ENCODE results near the gene HRH1.

HRH1 gene

GRCh38 chr3:11269007-11269406 is 114.7 kb downstream of the HRH1 start:
- Histone ChIP-seq H3K4me1 (peaks cover 13 to 17% (median 16%) of the 10 kb centered on the region in 10 experiments), H3K36me3 (peaks cover 0 to 4% (median under 1%) of the 10 kb centered on the region in 11 experiments; a peak in 9 of 22 replicates), H3K9me3 (replicated peaks in 1 of 11) (no peaks in the 10 kb centered on the region), H3K27ac (no peak overlapping the region), H3K9ac (no peak overlapping the region), H3K27me3 (no peaks in the 10 kb centered on the region), H3K4me2 (no peak overlapping the region), H4K20me1 (no peaks in the 10 kb centered on the region), H3K4me3 (no peak overlapping the region)
- no peak for TF ChIP-seq Cebpa-rat (IDR thresholded peaks at IDR 0.05)

- Histone ChIP-seq H3K27ac (peak within 1 kb of the TSS; percentile 91 to 98 (median 96)), H3K27me3 (no peaks in the 10 kb centered on the region), H4K20me1 (no peaks in the 10 kb centered on the region), H3K9ac (peak within 1 kb of the TSS; percentile 91 to 98 (median 96)), H3K9me3 (replicated peaks in 1 of 11) (peaks cover 8 to 19% (median 13%) of the 10 kb centered on the region in 11 experiments; a peak in 21 of 22 replicates), H3K4me1 (peaks cover 26 to 46% (median 39%) of the 10 kb centered on the region in 10 experiments), H3K4me3 (peak within 1 kb of the TSS; percentile 77 to 93 (median 86)), H3K36me3 (peaks cover 17 to 36% (median 29%) of the 10 kb centered on the region in 11 experiments), H3K4me2 (peak within 1 kb of the TSS; percentile 70 to 99 (median 86))
- TF ChIP-seq Cebpa-rat (IDR thresholded peaks at IDR 0.05) = peak; percentile 46 to 98 (median 88); a peak in 19 of 22 replicates
Observed at GRCh38 chr3:11271986-11272904, 118.0 kb downstream of the HRH1 start, which contains the start of gene ATG7. Gene ATG7 (plus strand): TSS chr3:11272397. CDS start chr3:11298696, 26,299 bp downstream.

GRCh38 chr3:11272906-11273574 is 118.7 kb downstream of the HRH1 start:
- Histone ChIP-seq H3K36me3 (peaks cover 22 to 42% (median 34%) of the 10 kb centered on the region in 11 experiments), H3K27me3 (no peaks in the 10 kb centered on the region), H3K9ac (peak overlapping the region; percentile 91 to 98 (median 96)), H3K4me2 (peak overlapping the region; percentile 70 to 99 (median 86)), H3K27ac (peak overlapping the region; percentile 91 to 98 (median 96)), H3K4me1 (peaks cover 26 to 54% (median 39%) of the 10 kb centered on the region in 10 experiments), H3K4me3 (peak overlapping the region; percentile 77 to 93 (median 86)), H4K20me1 (no peaks in the 10 kb centered on the region), H3K9me3 (replicated peaks in 1 of 11) (peaks cover 12 to 25% (median 18%) of the 10 kb centered on the region in 11 experiments; a peak in 21 of 22 replicates)
- TF ChIP-seq Cebpa-rat (IDR thresholded peaks at IDR 0.05) = no peak

DNA sequence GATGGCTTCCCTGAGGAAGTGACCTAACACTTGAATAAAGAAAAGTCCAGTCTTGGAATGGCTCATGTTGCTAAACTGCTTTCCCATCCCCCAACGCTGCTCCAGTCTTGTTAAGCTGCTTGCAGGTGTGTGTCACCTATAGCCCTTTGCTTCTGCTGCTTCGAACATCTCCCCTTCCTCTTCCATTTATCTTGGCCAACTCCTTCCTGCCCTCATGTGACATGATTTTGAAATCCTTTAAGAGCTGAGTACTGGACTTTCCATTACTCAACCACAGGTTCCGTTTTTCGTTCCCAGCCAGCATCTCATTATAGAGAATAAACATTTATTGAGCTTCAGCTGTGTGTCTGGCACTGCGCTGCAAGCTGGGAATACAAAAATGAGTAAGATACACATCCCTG is 119.6 kb downstream of the HRH1 start:
- H3K36me3 ChIP-seq = peaks cover 27 to 50% (median 39%) of the 10 kb centered on the region in 11 experiments
- peak overlapping the region in 8 of 11 experiments; percentile 93 to 98 (median 96); a peak in 10 of 22 replicates for H3K9ac ChIP-seq
- H3K9me3 ChIP-seq (replicated peaks in 1 of 11) = peaks cover 12 to 25% (median 18%) of the 10 kb centered on the region in 11 experiments; a peak in 21 of 22 replicates
- H3K4me2 ChIP-seq = peak overlapping the region; percentile 70 to 99 (median 86)
- no peaks in the 10 kb centered on the region for H3K27me3 ChIP-seq
- peaks cover 26 to 62% (median 45%) of the 10 kb centered on the region in 10 experiments for H3K4me1 ChIP-seq
- H3K4me3 ChIP-seq = peak overlapping the region in 7 of 10 experiments; percentile 77 to 93 (median 84); a peak in 11 of 20 replicates
- H4K20me1 ChIP-seq = peaks cover 0 to 3% (median 0%) of the 10 kb centered on the region in 11 experiments; a peak in 1 of 22 replicates
- peak overlapping the region in 9 of 11 experiments; percentile 18 to 98 (median 96); a peak in 10 of 22 replicates for H3K27ac ChIP-seq
- no peak for TF ChIP-seq Cebpa-rat (IDR thresholded peaks at IDR 0.05)

- Histone ChIP-seq H3K27me3 (no peaks in the 10 kb centered on the region), H3K4me2 (peak overlapping the region in 10 of 11 experiments; percentile 70 to 99 (median 86); a peak in 16 of 22 replicates), H3K9ac (peak overlapping the region in 2 of 11 experiments; percentile 24 to 97; a peak in 1 of 22 replicates), H3K4me1 (peaks cover 26 to 70% (median 53%) of the 10 kb centered on the region in 10 experiments), H4K20me1 (peaks cover 0 to 7% (median 0%) of the 10 kb centered on the region in 11 experiments; a peak in 1 of 22 replicates), H3K4me3 (peak overlapping the region in 3 of 10 experiments; percentile 20 to 84 (median 77); a peak in 2 of 20 replicates), H3K27ac (peak overlapping the region in 7 of 11 experiments; percentile 15 to 96 (median 38); a peak in 10 of 22 replicates), H3K36me3 (peaks cover 30 to 56% (median 44%) of the 10 kb centered on the region in 11 experiments), H3K9me3 (replicated peaks in 1 of 11) (peaks cover 12 to 25% (median 18%) of the 10 kb centered on the region in 11 experiments; a peak in 21 of 22 replicates)
- no peak for TF ChIP-seq Cebpa-rat (IDR thresholded peaks at IDR 0.05)
Observed at GRCh38 chr3:11274566-11275142, 120.4 kb downstream of the HRH1 start.

GRCh38 chr3:11275926-11276325 is 121.6 kb downstream of the HRH1 start:
- H3K4me3 ChIP-seq = peak overlapping the region in 1 of 10 experiments; percentile 13; a peak in 1 of 20 replicates
- peaks cover 0 to 7% (median 0%) of the 10 kb centered on the region in 11 experiments; a peak in 4 of 22 replicates for H4K20me1 ChIP-seq
- H3K27ac ChIP-seq = peak overlapping the region in 6 of 11 experiments; percentile 8 to 30 (median 21); a peak in 8 of 22 replicates
- TF ChIP-seq Cebpa-rat (IDR thresholded peaks at IDR 0.05) = no peak
- H3K36me3 ChIP-seq = peaks cover 41 to 69% (median 57%) of the 10 kb centered on the region in 11 experiments
- peak overlapping the region in 10 of 11 experiments; percentile 17 to 99 (median 82); a peak in 19 of 22 replicates for H3K4me2 ChIP-seq
- H3K9me3 ChIP-seq (replicated peaks in 1 of 11) = peaks cover 12 to 25% (median 18%) of the 10 kb centered on the region in 11 experiments; a peak in 21 of 22 replicates
- H3K4me1 ChIP-seq = peaks cover 26 to 82% (median 54%) of the 10 kb centered on the region in 10 experiments
- H3K9ac ChIP-seq = peak overlapping the region in 1 of 11 experiments; percentile 14; a peak in 2 of 22 replicates
- H3K27me3 ChIP-seq = no peaks in the 10 kb centered on the region

DNA sequence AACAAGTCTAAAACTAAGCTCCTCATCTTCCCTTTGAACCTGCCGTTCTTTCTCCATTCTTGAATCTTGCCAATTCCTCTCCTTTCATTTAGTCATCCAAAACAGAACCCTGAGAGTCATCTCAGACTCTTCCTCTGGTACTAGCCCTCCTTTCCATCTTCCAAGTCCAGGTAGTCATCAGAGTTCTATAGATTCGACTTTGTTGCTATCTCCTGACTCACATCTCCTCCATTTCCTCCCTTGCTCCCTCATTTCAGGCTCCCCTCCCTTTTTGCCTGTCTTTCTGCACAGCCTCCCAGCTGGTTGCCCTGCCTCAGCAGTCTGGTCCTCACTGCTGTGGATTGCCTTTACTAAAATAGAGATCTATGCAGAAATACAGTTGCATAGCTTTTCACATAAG is 122.6 kb downstream of the HRH1 start:
- H3K27me3 ChIP-seq = no peaks in the 10 kb centered on the region
- H3K4me1 ChIP-seq = peaks cover 22 to 88% (median 52%) of the 10 kb centered on the region in 10 experiments
- H3K9ac ChIP-seq = no peak overlapping the region
- peaks cover 0 to 7% (median 0%) of the 10 kb centered on the region in 11 experiments; a peak in 4 of 22 replicates for H4K20me1 ChIP-seq
- no peak overlapping the region for H3K27ac ChIP-seq
- peaks cover 49 to 79% (median 66%) of the 10 kb centered on the region in 11 experiments for H3K36me3 ChIP-seq
- no peak for TF ChIP-seq Cebpa-rat (IDR thresholded peaks at IDR 0.05)
- H3K4me3 ChIP-seq = peak overlapping the region in 1 of 10 experiments; percentile 10; a peak in 1 of 20 replicates
- H3K4me2 ChIP-seq = peak overlapping the region in 2 of 11 experiments; percentile 87 to 99; a peak in 3 of 22 replicates
- H3K9me3 ChIP-seq (replicated peaks in 1 of 11) = peaks cover 12 to 25% (median 18%) of the 10 kb centered on the region in 11 experiments; a peak in 21 of 22 replicates

Data from BLaER1 treated with 17β-estradiol and CSF1 and Interleukin-3, amounts not matched to agents 10 nM and 100 nM (cell line).